Activated CD4-positive, alpha-beta T cell treated with anti-CD3 and anti-CD28 coated beads, Interleukin-2, Interleukin-4, amounts not matched to agents 100 ng/mL and 50 ng/mL, durations not matched to agents 16 hours and 8 hours (primary cell): Measurements from ENCODE around the gene ATG3.
"Not testable (repeated sequence)": the region's sequence is repeated elsewhere in the genome, so short reads cannot be mapped to it uniquely, and the experiment has no call there.

Source experiments
- DNase-seq: peaks from one replicate; pipeline ENCODE4 v3.0.0-alpha.2; 2020; ENCODE audit warnings: low spot score

The ATG3 gene

DNA sequence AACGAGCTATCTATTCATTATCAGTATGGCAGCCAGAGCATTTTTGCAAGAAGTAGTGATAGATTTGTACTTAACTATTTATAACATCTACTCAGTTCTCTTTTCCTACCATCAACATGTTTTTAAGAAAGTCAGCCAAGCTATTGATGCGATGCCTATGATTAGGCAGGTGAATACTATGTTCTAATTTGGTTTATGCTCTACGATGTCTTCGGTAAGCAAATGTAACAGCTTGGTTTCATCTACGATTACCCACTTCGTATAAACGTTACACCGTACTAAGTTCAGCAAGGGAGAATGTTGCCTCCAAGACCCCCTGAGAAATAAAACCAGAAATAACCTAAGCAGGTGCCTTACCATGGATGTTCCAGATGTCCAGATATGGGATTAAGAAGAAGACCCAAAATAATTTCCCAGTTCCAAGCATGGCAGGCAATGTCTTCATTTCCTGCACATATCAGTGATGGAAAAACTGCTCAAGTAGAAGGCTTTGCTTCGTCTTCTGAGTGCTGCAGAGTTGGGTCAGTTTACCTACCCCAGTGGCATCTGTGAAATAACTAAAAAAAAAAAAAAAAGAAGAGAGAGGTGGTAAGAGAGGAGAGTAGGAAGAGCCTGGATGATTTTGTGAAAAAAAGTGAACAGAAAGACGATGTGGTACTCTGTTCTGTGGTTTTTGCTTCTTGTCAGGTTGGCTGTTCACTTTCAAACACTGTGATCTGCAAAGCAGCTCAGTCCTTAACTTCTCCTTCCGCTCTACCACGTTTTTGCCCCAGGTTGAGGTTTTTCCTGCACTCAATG is 62.6 kb downstream of the ATG3 start, which contains the start of gene BTLA:
Gene BTLA, minus strand, starts transcription at position 559 of the 798 bp plus-strand sequence. Its CDS starts 114 bp downstream, at position 445.
- DNase-seq = peak; percentile 68

DNA sequence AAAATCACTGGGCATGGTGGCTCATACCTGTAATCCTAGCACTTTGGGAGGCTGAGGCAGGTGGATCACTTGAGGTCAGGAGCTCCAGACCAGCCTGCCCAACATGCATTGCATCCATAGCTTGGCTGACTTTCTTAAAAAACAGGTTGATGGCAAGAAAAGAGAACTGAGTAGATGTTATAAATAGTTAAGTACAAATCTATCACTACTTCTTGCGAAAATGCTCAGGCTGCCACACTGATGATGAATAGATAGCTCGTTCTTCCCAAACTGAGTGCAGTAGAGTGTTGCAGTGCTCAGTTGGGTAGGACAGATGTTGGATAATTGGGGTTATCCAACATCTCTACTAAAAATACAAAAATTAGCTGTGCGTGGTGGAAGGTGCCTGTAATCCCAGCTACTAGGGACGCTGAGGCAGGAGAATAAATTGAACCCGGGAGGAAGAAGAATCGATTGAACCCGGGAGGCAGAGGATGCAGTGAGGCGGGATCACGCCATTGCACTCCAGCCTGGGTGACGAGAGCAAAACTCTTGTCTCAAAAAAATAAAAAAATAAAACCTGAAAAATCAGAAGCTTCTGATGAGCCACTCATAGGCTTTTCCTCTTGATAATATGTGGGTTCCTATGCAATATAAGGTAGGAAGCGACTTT is 63.7 kb downstream of the ATG3 start:
- DNase-seq = peak; percentile 27

DNA sequence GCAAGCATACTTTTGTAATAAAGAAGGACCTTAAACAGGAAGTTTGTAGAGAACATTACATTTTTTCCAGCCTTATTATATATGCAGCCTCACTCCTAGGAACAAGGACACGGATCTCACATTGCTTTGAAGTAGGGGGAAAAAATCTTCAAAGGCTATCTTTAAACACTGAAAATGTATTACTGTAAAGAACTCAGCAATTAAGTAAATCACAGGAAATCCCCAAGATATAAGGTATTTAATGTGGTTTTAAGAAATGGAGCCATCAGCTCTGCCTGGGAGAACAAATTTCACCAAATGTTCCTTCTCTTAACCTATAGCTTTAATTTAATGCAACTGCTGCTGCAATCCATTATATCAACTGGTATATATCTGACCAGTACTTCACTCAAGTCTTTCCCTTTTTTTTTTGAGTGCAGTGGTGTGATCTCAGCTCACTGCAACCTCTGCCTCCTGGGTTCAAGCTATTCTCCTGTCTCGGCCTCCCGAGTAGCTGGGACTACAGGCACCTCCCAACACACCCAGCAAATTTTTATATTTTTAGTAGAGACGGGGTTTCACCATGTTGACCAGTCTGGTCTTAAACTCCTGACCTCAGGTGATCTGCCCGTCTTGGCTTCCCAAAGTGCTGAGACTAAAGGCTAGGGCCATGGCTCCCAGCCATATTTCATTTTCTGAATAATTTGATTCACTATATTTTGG is 65.2 kb downstream of the ATG3 start:
- no peak for DNase-seq

DNA sequence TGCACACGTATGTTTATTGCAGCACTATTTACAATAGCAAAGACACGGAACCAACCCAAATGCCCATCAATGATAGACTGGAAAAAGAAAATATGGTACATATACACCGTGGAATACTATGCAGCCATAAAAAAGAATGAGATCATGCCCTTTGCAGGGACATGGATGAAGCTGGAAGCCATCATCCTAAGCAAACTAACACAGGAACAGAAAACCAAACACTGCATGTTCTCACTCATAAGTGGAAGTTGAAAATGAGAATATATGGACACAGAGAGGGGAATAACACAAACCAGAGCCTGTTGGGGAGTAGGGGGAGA is 67.4 kb downstream of the ATG3 start:
- DNase-seq = not testable (repeated sequence)

- DNase-seq = no peak
These were observed 69.6 kb downstream of the ATG3 start for GRCh38 chr3:112492124-112492523.

DNA sequence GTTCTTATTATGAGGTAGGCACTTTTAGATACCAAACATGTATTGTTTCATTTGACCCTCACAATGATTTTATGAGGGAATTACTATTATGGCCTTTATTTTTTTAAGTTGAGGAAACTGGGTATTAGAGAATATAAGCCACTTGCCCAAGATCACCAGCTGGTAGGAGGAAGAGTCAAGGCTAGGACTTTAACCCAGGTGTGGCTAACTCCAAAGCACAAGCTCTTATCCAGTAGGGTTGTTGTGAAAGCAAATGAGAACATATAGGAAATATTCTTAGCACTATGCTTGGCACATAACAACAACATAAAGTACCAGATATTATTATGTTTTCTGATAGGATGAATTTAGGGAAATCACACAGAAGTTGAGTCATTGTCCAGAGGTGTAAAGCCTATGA is 70.4 kb downstream of the ATG3 start:
- no peak for DNase-seq

GRCh38 chr3:112489674-112490479 is 71.9 kb downstream of the ATG3 start:
- DNase-seq = no peak

- DNase-seq = no peak
These were observed 74.8 kb downstream of the ATG3 start for GRCh38 chr3:112486811-112487505.

GRCh38 chr3:112484352-112484751 is 77.4 kb downstream of the ATG3 start:
- DNase-seq = no peak

GRCh38 chr3:112482675-112483074 is 79.1 kb downstream of the ATG3 start:
- no peak for DNase-seq
